Inflammatory macrophage (primary cell): ENCODE results near the gene C2CD2.

Source experiments
- DNase-seq, 2 donors: peaks; one replicate each; pipeline ENCODE4 v3.0.0-alpha.2; 2020 to 2022

The C2CD2 gene

DNA sequence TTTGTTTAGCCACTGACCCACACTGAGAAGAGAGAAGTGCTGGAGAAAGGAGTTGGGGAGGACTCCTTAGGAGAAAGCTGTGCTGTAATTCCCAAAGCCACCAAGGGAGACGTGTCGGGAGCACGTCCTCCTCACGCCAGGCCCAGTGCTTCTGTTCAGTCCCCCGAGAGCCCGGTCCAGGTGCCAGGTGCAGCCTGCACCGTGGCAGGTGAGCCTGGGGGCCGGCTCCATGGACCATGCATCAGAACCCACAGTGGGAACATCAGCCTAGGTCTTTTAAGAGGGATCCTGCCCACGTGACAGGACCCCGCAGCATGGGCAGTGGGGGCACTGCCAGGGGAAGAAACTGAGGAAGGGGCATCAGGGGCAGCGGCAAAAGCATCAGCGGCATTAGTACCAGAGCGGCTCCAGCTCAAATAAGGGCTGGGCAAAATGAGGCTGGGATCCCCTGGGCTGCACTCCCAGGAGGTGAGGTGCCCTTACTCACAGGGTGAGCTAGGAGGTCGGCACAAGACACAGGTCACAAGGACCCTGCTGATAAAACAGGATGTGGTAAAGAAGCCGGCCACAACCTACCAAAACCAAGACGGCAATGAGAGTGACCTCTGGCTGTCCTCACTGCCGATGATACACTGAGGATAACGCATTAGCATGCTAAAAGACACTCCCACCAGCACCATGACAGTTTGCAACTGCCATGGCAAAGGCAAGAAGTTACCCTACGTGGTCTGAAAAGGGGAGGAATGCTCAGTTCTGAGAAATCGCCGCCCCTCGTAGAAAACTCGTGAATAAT lies 50.1 kb downstream of the C2CD2 start:
- DNase-seq, result peak in 1 of 2 donors; percentile 7

DNA sequence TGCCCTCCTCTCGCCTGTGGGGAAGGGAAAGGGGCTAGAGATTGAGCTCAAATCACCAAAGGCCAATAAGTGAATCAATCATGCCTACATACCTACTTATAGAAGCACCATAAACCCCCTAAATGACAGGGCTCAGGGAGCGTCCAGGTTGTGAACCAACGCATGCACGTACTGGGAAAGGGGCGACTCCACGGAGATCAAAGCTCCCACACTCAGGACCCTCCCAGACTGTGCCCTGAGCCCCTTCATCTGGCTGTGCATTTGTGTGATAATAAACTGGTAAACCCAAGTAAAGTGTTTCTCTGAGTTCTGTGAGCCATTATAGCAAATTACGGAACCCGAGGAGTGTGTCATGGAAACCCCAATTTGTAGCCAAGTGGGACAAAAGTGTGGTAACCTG lies 50.9 kb downstream of the C2CD2 start:
- DNase-seq, result no peak

DNA sequence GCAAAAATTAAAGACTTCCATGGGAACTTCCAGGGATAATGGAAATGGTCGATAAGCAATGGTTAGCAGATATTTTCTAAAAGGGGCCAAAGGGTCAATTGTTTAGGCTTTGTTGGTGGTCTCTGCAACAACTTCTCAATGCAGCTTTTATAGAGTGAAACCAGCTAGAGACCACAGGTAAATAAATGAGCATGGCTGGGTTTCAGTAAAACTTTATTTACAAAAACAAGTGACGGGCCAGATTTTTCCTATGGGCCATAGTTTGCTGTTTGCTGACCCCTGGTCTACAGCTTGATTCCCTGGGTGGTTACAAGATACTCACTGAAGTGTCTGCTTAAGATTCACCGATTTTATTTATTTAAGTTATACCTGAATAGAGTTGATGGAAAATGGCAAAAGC lies 52.0 kb downstream of the C2CD2 start:
- no peak for DNase-seq

DNA sequence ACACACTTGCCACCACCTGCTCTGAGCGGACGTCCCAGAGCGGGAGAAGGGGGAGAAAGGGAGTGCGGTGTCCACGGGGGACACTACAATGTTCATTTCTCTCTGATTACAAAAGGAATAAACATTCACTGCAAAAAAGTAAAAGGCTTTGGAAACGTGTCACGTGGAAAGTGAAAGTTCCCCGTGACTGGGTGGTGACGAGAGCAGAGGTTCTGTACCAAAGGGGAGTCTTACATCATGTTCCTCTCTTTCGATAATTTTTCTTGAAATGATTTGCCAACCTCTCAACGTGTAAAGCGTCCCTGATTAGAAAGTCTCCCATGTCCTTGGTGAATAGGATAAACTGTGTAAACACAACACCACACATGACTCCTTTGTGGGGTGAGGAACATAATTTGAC lies 52.7 kb downstream of the C2CD2 start:
- DNase-seq, result peak; percentile 74 to 83

DNA sequence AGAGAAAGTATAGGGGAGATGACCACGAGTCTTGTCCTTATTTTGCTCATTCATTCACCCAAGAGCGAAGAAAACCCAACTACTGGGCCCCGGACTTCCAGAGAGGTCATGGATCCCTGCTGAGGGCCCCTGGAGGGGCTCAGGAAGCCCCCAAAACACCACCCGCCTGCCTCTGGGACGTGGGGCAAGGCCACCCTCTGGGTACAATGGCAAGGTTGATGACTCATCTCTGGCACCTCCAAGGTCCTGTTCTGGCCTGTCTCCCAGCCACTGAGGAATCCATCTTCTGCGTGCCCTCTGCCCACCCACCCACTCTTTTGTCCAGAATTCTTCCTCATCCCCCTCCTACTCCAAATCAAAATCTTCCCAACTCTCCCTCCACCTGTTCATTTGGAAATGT lies 53.4 kb downstream of the C2CD2 start:
- no peak for DNase-seq

DNA sequence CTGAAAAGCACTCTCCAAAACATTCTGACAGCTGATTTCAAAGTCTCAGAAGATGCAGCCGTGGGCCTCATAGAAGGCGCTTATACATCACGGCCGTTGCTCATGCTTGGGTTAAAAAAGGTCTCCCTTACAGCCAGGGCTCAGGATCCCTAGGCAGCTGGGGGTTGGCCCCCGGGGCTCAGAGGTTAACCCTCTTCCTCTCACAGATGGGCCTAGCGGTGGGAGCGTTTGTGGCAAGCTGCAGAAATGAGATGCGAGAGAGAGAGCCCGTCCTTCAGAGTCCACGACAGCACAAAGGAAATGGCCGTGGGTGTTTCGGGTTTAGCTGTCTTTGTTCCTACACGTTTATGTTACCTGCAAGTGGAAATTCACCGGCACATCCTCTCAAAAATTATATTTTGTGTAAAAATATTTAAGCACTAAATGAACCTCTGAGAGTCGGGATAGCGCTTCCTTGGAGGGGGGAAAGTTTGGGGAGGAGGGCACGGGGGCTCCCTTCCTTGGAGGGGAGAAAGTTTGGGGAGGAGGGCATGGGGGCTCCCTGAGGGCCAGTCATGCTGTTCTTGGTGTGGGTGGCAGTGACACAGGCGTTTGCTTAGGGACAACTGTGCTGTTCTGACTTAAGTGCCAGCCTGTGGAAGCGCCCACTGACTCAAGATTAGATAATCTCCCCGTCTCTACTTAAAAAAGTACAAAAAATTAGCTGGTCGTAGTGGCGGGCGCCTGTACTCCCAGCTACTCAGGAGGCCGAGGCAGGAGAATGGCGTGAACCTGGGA lies 54.2 kb downstream of the C2CD2 start:
- DNase-seq, result no peak

DNA sequence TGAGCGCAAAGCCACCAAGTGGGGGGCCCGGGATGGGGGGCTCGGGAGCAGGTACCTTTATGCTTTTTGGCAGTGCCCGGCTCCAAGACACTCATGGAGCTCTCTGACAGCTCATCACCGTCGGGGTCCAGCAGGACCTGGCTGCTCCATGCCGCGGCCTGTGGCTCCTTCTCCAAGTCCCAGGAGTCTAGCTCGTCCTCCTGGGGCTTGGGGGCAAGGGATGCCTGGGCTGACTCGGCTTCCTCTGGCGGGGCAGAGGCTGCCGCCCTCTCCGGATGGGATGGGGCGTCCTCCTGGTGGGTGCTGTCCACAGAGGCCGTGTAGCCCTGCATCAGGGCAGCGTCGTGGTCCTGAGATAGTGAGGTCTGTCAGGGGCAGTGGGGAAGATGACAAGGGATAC lies 54.8 kb downstream of the C2CD2 start:
- DNase-seq, result no peak

DNA sequence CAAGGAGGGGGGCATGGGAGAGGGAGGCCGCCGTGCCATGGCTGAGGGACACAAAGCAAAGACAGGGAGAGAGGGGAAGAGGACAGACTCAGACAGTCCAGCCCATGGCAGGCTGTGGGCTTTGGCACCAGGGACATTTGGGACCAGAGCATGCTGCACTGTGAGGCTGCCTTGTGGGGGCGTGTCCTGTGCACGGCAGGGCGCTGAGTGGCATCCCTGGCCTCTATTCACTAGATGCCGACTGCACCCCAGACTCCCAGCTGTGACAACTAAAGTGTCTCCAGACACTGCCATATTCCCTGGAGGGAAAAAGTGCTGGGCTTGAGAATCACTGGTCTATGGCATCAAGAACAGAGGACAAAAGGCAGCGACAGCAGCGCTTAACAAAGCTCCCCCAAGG lies 56.1 kb downstream of the C2CD2 start:
- no peak for DNase-seq

DNA sequence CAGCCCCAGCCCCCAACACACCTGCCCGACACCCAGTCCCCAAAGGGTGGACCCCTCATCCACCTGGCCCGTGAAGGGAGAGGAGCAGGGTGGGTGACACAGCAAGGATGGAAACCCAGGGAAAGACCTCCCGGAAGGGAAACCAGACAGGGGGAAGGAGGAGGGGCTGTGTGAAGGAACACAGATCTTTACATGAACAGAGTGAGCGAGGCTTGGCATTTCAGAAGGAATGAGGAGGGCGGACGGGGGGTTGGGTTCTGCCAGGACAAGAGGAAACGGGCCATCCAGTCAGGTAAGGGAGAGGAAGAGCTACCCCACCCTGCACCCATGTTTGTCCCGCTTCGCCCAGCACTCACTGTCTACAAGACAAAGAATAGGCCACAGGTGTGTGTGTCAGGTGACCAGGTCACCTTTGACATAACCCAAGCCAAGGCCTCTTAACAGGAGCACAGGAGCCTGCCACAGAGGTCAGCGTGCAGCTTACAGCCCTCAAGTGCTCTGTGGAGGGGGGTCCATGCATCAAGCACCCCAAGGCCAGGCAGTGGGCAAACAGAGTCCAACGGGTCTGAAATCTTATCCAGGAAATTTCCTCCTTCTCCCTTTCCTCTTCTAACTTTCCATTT lies 56.7 kb downstream of the C2CD2 start:
- no peak for DNase-seq

DNA sequence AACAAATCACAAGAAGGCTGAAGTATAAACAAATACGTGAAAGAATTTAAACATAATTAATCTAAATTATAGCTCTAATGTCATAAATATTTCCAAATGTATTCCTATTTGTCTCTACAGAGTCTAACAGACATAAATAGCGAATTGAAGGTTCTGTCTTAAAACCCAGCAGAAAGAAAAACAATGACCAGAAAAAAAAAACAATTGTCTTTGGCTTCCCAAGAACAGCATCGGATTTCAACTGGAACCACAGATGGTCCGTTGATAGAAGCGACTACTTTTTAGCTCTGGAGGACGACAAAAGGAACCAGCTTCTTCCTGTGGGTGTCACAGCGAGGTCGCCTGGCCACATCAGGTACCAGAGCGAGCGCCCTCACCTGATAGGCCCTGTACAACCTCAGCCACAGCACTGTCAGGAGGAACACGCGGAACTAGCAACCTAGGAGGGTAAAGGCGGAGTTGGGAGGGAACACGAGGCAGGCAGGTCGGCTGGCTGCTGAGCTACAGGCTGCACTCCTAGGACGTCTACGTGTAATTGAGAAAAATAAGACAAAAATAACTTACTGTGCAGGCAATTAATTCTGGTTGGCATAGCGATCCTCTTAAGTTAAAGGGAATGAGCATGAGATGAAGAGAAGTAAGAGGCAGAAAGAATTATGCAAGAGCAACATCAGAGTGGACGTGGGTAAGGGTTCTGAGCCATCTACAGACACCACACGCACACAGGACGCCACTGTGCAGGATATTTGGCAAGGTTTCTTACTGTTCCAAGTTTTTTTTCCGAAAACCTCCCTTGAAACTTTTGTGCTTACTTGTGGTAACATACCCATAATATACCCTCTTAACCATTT lies 58.0 kb downstream of the C2CD2 start:
- DNase-seq, result no peak

DNA sequence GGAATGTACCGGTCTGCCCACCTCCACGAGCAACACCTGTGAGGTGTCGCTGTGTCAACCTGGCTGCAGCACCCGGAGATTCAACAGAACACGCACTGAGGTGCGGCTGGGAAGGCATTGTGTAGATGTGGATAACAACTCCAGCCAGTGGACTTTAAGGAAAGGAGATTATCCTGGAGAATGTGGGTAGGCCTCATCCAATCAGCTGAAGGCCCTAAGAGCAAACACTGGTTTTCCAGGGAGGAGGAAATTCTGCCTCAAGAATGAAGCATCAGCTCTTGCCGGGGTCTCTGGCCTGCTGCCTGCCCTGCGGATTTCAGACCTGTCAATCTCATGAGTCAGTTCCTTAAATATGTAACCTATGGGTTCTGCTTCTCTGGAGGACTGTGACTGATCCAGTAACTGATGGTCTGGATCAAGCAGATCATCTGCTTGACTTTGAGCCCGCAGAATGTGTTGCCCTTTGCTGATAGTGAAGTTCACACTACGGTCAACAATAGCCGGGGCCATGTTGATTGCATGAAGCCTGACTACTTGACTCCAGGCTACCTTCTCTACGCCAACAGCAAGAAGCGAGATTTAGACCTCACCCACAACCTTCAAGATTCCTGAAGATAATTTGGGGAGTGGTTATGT lies 58.8 kb downstream of the C2CD2 start:
- DNase-seq, result peak in 1 of 2 donors; percentile 3

DNA sequence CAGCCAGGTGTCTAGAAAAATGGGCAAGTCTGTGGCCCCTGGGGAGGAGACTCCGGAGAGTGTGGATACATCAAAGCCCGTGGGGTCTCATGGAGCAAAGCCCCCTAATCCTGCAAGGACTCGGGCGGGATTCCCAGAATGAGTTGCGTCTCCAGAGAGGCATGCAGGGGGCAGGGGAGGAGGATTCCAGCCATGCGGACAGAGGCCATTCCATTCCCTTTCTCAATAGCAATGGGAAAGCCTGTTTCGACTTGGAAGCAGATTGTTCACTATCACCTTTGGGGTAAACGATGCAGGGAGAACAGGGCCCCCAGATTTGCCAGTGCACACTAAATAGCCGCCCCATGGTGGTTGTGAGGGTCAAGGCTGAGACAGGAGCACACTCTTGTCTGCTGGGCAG lies 59.3 kb downstream of the C2CD2 start:
- DNase-seq, result no peak

DNA sequence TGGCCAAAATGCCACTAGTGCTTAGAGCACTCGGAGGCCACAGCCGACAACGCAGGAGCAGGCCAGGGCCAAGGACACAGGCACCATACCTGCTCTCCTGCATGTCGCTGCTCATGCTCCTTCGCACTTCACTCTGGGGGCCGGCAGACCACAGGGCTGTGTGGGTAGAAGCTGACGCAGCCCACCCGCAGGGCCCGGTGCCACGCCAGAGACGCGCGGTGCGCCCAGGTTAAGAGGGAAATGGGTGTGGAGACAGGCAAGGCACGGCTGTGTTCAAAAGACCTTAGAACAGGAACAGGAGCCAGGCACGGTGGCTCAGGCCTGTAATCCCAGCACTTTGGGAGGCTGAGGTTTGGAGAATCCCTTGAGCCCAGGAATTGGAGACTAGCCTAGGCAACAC lies 61.1 kb downstream of the C2CD2 start:
- no peak for DNase-seq

DNA sequence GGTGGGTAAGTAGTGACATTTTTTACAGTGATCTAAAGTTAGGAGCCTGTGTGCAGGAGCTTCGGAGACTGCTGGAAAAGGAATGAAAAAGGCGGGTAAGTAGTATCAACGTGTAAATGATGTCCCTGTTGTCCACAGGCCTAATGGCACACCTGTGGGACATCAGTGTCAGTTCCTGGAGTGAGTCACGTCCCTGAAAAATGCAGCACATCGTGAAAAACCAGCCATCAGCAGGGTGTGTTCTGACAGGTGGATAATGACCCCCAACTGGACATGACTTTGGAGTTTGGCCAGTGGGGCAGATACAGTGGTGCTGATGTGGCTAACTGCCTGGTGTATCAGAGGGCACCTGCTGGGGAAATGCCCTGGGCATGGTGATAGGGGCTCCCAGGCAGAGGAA lies 62.7 kb downstream of the C2CD2 start:
- no peak for DNase-seq

DNA sequence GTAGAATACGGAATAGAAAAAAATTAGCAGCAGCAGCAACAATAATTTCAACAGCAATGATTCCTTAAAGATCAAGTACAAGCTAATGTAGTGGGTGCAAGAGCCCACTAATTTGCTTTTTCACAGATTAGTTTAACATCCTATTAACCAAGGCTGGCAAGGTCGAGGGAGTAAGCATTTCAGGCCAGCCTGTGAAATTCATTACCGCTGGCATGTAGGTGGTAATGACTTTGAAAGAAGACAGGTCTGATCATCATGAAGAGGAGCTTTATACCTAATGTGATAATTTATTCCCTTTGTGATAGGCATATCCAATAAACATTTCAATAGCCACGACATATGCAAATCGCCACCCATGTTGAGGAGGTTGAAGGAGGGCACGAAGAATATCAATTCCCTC lies 63.5 kb downstream of the C2CD2 start:
- DNase-seq, result no peak

DNA sequence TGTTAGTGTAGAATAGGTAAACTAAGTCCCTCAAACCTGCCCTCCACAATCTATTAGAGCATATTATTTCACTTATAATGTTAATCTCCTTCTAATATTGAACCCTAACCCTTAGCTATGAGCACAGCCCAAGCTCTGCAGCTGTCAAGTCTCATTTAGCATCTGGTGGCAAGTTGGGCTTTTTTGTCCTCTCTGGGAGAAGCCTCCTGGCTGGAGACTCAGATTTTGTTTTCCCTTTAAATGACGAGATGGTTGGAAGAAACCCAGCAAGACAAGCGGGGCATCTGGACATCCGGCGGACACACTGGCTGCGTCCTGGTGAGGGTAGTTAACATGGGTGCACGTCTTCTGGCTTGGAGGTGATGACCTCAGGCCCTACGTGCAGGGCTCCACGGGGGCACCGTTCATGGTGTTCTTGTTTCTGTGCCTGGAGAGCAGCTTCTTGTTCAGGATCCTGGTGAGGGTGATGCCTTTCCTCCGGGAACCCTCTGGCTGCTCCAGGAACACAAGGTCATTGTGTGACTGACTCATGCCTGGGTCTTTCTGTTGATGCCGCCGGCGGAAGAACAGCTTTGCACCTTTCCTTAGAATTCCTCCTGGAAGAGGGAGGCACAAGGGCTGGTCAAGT lies 65.0 kb downstream of the C2CD2 start:
- no peak for DNase-seq

DNA sequence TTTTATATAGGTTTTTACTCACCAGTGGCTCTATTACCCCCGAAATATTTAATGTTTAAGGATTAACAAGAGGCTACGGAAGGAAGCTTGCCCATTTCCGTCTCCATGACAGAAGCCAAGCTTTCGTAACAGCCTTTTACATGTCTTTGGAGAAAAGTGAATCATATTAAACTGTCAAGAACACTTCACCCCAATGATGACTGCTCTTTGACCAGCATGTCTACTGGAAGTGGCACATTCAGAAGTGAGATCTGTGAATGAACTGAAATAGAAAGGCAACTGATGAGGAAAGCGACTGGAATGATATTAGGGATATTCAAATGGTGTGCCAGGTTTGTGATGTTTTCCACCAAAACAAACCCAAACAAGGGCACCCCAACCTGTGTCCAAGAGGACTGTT lies 66.2 kb downstream of the C2CD2 start:
- peak; percentile 27 to 31 for DNase-seq

DNA sequence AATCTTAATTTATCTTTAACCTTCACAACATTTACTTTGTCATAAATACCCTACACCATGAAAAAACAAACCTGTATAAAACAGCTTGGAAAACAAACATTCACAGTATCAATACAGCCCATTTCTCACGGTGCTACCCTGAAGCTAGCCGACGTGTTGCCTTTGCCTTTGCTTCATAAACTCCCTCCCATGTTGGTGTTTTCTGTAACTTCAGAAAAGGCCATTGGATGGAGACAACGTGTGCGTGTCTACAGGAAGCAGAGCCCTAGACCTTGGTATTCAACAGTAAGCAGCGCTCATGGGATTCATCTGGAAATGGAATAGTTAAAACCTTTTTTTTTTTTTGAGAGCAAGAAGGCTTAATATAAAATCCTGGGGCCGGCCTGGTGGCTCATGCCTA lies 67.5 kb downstream of the C2CD2 start:
- DNase-seq, result no peak

DNA sequence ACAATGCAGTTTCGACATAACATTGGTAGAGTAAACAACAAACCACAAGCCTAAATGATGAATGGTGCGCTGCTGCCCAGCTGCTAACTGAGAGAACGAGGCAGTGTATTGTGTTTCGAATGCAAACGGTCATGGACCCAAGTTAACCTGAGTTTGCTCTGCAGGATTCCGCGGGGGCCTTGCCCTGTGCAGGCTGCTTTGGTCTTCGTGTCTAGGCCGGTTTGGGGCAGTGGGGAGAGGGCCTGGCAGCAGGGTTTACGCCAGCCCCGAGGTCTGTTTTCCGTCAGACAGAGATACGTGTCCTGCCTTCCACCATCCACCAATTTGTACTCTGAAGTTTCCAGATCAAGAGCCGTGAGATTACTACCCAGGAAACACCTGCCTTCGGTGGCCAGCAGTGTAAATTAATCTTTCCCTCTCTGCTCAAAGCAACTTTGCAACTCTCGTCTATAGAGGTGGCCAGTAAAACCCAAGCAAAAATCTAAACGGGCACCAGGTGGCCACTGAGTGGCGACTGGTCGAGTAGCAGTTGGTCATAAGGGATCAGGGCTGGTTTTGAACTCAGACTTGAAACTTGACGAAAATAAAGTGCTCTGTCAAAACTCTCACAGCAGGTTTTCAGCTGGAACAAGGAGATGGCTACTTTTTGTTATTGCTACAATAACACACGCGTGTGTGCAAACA lies 68.3 kb downstream of the C2CD2 start:
- DNase-seq, result no peak

DNA sequence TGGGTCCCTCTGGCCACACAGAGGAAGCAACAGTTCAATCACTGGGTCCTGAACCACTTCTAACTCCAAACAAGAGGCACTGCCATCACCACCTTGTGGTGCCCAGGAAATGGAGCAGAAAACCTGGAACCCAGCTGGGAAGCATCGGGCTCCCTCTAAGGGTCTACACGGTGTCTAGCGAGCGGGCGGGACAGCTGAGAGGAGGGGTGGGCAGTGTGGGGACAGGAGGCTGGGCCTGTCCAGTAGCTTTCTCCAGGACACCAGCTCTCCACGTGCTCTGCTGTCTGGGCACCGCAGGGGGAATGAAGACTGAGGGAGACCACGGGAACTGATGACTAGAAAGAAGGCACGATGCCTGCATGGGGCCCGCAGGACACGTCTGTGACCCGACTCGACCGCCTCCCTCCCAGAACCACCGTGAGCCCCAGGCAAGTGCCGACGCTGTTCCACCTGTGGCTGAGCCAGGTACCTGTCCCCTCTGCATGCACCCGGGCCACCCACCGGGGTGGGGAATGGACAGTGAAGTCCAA lies 69.3 kb downstream of the C2CD2 start:
- no peak for DNase-seq

DNA sequence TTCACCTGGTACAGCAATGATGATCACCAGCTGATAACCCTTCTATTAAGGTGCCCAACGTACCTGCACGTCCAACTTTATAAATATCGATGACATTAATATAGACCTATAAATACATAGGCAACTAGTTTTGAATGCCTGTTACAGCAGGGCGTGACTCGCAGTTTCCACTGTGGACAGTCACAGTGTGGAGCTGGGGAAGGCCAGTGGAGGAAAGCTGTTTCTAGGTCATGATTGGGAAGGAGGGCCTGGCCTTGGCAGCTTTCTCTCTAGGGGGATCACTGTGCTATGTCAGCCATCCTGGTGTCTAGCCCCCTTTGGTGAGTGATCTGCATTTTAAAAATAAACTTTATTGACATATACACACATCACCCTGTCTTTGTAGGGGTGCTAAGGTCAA lies 70.2 kb downstream of the C2CD2 start:
- no peak for DNase-seq
